ENCODE measurements around the gene ANKS1B.
"Not testable (repeated sequence)": the region's sequence is repeated elsewhere in the genome, so short reads cannot be mapped to it uniquely, and the experiment has no call there.

Gene ANKS1B

GRCh38 chr12:99870085-99870484 is 114.7 kb downstream of the ANKS1B start:
- Mint-ChIP-seq H3K4me1 (no peaks in the 10 kb centered on the region), H3K4me3 (no peak overlapping the region), H3K36me3 (ENCODE audit: low read depth) (no peaks in the 10 kb centered on the region), H3K27me3 (peaks cover 1% of the 10 kb centered on the region), H3K9me3 (peaks cover 6% of the 10 kb centered on the region), H3K27ac (no peak overlapping the region)
- no peak for ATAC-seq
- no peak for DNase-seq

DNA sequence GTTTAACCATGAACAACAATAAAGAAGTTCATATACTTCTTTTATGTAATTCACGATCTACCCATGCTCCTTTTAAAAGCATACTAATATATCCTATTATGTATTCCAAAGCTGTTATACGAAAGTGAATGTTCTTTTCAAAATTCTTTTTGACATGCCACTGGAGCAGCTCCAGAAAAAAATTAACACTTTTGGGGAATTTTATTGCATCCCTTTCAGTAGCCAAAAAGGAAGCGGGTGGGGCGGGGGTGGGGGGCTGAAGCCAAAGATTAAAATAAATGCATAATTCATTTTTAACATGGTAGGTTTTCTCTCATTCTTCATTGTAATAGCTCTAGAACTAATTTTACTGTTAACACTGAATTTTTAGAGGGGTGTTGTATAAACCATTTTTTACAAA is 123.0 kb downstream of the ANKS1B start:
- DNase-seq, result no peak
- no peaks in the 10 kb centered on the region for H3K36me3 Mint-ChIP-seq (ENCODE audit: low read depth)
- H3K9me3 Mint-ChIP-seq, result no peaks in the 10 kb centered on the region
- no peaks in the 10 kb centered on the region for H3K27me3 Mint-ChIP-seq
- H3K4me3 Mint-ChIP-seq, result no peak overlapping the region
- H3K4me1 Mint-ChIP-seq, result no peaks in the 10 kb centered on the region
- ATAC-seq, result no peak
- H3K27ac Mint-ChIP-seq, result no peak overlapping the region

DNA sequence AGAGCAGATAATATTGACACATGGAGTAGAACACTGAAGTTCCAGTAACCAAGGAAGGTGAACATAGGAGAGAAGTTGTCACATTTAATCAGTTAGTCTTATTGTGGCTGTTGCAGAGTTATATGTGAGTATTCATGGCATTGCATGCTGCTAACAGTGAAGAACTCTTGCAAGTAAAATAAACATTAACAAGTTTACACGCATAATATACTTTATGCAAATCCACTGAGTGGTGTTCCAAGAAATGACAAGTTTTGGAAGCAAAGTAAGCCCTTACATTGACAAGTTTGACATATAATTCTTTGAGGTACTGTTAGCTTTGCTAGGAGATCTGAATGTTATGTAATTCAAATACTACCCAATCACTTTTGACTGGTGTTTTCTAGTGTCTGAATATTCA is 125.6 kb downstream of the ANKS1B start:
- DNase-seq, result no peak
- peaks cover 6% of the 10 kb centered on the region for H3K9me3 Mint-ChIP-seq

DNA sequence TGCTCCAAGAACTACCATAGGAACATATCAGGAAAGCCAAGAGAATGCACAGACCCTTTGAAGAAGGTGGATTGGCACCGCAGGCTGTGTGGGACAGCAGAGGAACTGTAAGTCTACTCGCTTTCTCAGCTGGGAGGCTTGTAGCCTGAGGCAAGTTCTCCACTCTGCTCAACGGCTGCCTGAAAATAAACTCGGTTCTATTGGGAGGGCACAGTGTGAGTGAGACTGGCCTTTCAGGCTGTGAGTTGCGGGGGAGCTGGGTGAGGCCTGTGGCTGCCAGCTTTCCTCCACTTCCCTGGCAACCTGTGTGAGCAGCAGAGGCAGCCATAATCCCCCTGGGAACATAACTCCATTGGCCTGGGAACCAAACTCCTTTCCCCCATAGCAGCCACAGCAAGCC is 132.1 kb downstream of the ANKS1B start:
- H3K36me3 Mint-ChIP-seq (ENCODE audit: low read depth), result no peaks in the 10 kb centered on the region
- no peak overlapping the region for H3K27ac Mint-ChIP-seq
- H3K4me3 Mint-ChIP-seq, result no peak overlapping the region
- no peaks in the 10 kb centered on the region for H3K4me1 Mint-ChIP-seq
- H3K9me3 Mint-ChIP-seq, result peaks cover 10% of the 10 kb centered on the region
- ATAC-seq (no peak), DNase-seq (no peak)
- no peaks in the 10 kb centered on the region for H3K27me3 Mint-ChIP-seq

More for the DNA sequence above, 125.6 kb downstream of the ANKS1B start:
- Mint-ChIP-seq H3K27ac (no peak overlapping the region), H3K36me3 (ENCODE audit: low read depth) (no peaks in the 10 kb centered on the region), H3K4me1 (no peaks in the 10 kb centered on the region), H3K27me3 (no peaks in the 10 kb centered on the region), H3K4me3 (no peak overlapping the region)
- ATAC-seq, result no peak

GRCh38 chr12:99847936-99848335 is 136.8 kb downstream of the ANKS1B start:
- DNase-seq (no peak), ATAC-seq (no peak)
- Mint-ChIP-seq H3K27ac (no peak overlapping the region), H3K27me3 (no peaks in the 10 kb centered on the region), H3K4me1 (no peaks in the 10 kb centered on the region), H3K4me3 (no peak overlapping the region), H3K9me3 (peaks cover 4% of the 10 kb centered on the region), H3K36me3 (ENCODE audit: low read depth) (no peaks in the 10 kb centered on the region)

DNA sequence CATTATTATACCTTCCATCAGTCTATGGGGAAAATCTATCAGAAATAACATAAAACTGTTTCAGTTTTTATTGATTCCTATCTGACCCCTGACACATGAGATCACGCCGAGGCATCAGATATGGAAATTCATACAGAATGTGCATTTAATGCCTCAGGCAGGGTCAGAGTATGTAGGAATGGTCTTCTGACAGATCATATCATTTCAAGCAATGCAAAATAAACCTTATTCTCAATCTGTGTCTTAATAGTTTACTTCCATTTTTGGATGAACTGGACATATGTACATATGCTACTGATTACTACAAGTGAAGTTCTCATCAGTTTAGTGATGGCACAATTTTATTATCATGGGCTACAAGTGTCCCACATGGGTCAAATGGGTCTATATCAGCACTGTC is 150.0 kb downstream of the ANKS1B start:
- DNase-seq, result no peak
- H3K27ac Mint-ChIP-seq, result no peak overlapping the region
- ATAC-seq, result no peak
- H3K36me3 Mint-ChIP-seq (ENCODE audit: low read depth), result no peaks in the 10 kb centered on the region
- H3K9me3 Mint-ChIP-seq, result no peaks in the 10 kb centered on the region
- H3K4me3 Mint-ChIP-seq, result no peak overlapping the region
- H3K4me1 Mint-ChIP-seq, result no peaks in the 10 kb centered on the region
- no peaks in the 10 kb centered on the region for H3K27me3 Mint-ChIP-seq

DNA sequence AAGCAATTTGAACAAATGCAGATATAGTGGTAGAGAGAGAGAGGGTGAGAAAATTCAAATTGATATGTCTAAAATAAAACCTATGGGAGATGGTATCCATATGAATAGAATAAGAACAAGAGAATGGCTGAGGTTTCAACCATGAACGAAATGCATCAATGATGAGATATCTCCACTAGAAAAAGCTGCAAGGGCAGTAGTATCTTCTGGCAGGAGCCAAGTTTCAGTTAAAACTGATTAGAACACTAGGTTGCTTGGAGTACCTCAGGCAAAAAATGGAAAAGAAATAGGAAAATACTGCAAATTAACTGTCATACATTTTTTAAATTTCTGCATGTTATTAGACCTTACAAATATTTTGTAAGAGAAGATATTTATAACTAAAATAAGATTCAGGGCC is 151.3 kb downstream of the ANKS1B start:
- Mint-ChIP-seq H3K27ac (no peak overlapping the region), H3K27me3 (no peaks in the 10 kb centered on the region), H3K9me3 (no peaks in the 10 kb centered on the region), H3K4me3 (no peak overlapping the region), H3K36me3 (ENCODE audit: low read depth) (no peaks in the 10 kb centered on the region), H3K4me1 (no peaks in the 10 kb centered on the region)
- no peak for DNase-seq
- no peak for ATAC-seq

GRCh38 chr12:99824900-99825542 is 159.7 kb downstream of the ANKS1B start:
- peaks cover 3% of the 10 kb centered on the region for H3K27me3 Mint-ChIP-seq
- H3K27ac Mint-ChIP-seq, result no peak overlapping the region
- ATAC-seq (no peak), DNase-seq (no peak)
- H3K36me3 Mint-ChIP-seq (ENCODE audit: low read depth), result no peaks in the 10 kb centered on the region
- no peaks in the 10 kb centered on the region for H3K4me1 Mint-ChIP-seq
- H3K9me3 Mint-ChIP-seq, result no peaks in the 10 kb centered on the region
- no peak overlapping the region for H3K4me3 Mint-ChIP-seq

- no peak for DNase-seq
- Mint-ChIP-seq H3K9me3 (no peaks in the 10 kb centered on the region), H3K36me3 (ENCODE audit: low read depth) (no peaks in the 10 kb centered on the region), H3K27ac (no peak overlapping the region), H3K4me3 (no peak overlapping the region), H3K27me3 (peaks cover 3% of the 10 kb centered on the region), H3K4me1 (no peaks in the 10 kb centered on the region)
- no peak for ATAC-seq
Observed at GRCh38 chr12:99822273-99822672, 162.5 kb downstream of the ANKS1B start.

DNA sequence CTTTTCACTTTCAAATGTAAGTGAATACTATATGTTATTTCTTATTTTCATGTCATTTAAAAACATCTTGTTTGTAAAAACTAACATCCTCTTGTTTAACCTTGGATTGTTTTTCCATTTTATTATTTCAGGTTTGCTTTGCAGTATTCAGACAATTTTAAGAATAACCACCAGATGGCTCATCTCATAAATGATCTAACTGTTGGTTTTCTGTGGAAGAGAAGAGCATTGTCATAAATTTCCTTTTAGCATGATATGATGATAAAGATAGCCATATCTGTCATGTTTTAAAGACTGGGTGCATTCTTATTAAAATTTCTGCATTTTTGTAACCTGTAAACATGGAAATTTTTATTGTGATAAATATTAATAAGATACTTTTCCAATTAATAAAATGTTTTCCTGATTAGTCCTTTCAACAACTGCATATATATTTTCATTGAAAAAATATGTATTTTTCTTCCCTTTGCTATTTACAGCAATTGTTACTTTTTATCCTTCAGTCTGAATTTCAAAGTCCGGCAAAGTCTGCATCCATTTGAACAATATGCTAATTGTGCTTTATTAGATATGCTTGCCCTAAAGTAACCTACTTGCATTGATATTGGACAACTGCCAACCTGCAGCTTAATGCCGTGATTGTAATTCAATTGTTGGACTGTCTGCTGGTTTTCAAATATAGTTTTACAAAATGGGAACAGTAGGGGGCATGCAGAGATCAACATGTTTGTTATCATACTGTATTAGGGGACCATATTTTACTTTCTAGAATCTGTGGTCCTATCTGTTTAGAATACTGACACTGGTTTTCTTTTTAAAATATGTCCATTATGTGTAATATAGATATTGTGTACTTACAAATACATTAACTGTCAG is 173.8 kb downstream of the ANKS1B start:
- DNase-seq (no peak), ATAC-seq (no peak)
- H3K27me3 Mint-ChIP-seq, result no peaks in the 10 kb centered on the region
- no peaks in the 10 kb centered on the region for H3K36me3 Mint-ChIP-seq (ENCODE audit: low read depth)
- H3K4me3 Mint-ChIP-seq, result no peak overlapping the region
- no peaks in the 10 kb centered on the region for H3K4me1 Mint-ChIP-seq
- no peak overlapping the region for H3K27ac Mint-ChIP-seq
- no peaks in the 10 kb centered on the region for H3K9me3 Mint-ChIP-seq

DNA sequence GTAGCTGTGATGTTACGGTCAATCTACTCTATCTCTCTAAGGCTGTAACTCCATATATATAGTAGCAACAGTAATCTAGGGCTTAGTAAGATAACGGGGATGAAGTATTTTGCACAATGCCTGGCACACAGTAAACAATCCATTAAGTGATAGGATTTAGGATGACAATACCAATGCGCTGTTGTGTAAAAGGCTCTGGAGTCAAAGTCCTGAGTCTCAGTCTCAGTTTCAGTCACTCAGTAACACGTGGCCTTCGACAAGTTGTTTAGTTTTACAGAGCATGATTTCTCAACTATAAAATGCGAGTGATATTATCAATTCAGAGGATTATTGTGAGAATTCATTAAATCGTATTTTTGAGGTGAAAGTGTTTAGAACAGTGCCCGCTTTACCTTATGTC is 174.8 kb downstream of the ANKS1B start:
- Mint-ChIP-seq H3K4me3 (no peak overlapping the region), H3K36me3 (ENCODE audit: low read depth) (no peaks in the 10 kb centered on the region), H3K4me1 (no peaks in the 10 kb centered on the region), H3K9me3 (peaks cover 5% of the 10 kb centered on the region), H3K27ac (no peak overlapping the region), H3K27me3 (no peaks in the 10 kb centered on the region)
- DNase-seq, result no peak
- no peak for ATAC-seq

GRCh38 chr12:99806304-99806703 is 178.4 kb downstream of the ANKS1B start:
- no peaks in the 10 kb centered on the region for H3K27me3 Mint-ChIP-seq
- ATAC-seq (no peak), DNase-seq (no peak)
- no peak overlapping the region for H3K4me3 Mint-ChIP-seq
- no peaks in the 10 kb centered on the region for H3K4me1 Mint-ChIP-seq
- no peaks in the 10 kb centered on the region for H3K36me3 Mint-ChIP-seq (ENCODE audit: low read depth)
- H3K9me3 Mint-ChIP-seq, result peaks cover 6% of the 10 kb centered on the region
- no peak overlapping the region for H3K27ac Mint-ChIP-seq

- Mint-ChIP-seq H3K4me3 (no peak overlapping the region), H3K4me1 (no peaks in the 10 kb centered on the region), H3K27ac (no peak overlapping the region), H3K36me3 (ENCODE audit: low read depth) (no peaks in the 10 kb centered on the region), H3K9me3 (peaks cover 6% of the 10 kb centered on the region), H3K27me3 (no peaks in the 10 kb centered on the region)
- no peak for DNase-seq
- ATAC-seq, result no peak
Observed at GRCh38 chr12:99804715-99805114, 180.0 kb downstream of the ANKS1B start.

- Mint-ChIP-seq H3K4me3 (no peak overlapping the region), H3K36me3 (ENCODE audit: low read depth) (no peaks in the 10 kb centered on the region), H3K27ac (no peak overlapping the region), H3K9me3 (peaks cover 4% of the 10 kb centered on the region), H3K27me3 (no peaks in the 10 kb centered on the region), H3K4me1 (no peaks in the 10 kb centered on the region)
- DNase-seq (no peak), ATAC-seq (no peak)
Observed at GRCh38 chr12:99800605-99801004, 184.1 kb downstream of the ANKS1B start.

DNA sequence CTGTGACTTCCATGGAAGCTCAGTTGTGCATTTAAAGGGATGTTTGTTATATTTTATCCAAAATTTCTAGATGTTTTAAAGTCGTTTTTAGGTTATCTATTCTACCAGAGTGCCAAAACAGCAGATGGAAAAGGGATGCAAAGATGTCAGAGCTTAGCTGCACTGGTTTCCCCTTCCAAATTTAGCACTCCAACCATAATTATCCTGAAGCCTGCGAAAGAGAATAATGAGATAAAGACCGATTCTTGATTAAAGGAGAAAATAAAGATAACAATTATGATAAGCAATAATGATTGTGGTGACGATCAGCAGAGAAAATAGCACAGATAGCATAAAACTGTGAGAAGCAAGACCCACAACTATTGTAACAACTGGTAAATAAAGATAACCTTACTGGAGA is 186.8 kb downstream of the ANKS1B start:
- not testable (repeated sequence) for H3K27ac Mint-ChIP-seq; H3K4me3 Mint-ChIP-seq; DNase-seq; ATAC-seq; H3K27me3 Mint-ChIP-seq; H3K36me3 Mint-ChIP-seq (ENCODE audit: low read depth); H3K4me1 Mint-ChIP-seq
- H3K9me3 Mint-ChIP-seq, result peaks cover 11% of the 10 kb centered on the region

Data from activated naive CD8-positive, alpha-beta T cell treated with anti-CD3 and anti-CD28 coated beads, Interleukin-2, amount 50 U/mL, for 24 hours (primary cell).